ENCODE results near the gene FADS2. TPM values are rescaled to one million over a fixed set of nuclear protein-coding genes. Genes with fewer than 3 reads are reported as not detected.
A peak's percentile ranks its signal among the peaks of the same experiment; 100 is the strongest.

The FADS2 gene
- total RNA-seq, 1 experiment from 2014 or later = 423 TPM

DNA sequence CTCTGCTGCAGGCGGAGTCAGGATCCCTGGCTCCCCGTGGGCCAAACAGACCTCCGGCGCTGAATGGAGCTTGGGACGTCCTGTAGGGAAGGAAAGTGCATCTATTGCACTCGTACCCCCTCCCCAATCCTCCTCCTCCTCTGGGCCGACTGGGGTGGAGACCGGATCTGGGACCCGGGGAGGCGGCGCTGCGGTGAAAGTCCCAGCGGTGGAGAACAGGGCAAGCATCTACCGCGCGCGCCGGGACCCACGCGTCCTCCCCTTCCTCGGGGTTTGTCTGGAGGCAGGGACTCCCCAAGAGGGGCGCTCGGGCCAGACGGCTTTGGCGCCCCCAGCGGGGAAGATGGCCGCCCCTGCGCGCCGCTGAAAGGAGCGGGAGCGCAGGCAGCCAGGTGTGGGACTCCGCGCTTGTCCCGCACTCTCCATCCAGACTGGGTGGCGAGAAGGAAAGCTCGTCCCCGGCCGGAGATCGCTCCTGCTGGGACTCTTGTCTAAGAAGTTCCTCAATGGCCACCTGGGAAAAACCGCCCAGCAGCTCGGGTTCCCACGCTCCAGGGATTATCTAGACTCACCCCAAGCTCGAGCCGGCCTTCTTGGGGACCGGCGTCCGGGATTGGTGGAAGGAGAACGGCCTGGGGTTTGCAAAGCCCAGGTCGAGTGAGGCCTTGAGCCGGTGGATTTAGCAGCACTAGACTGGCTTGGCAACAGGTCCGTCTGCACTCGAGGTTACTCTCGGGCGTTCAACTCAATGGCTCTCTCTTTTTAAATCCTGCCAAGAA lies 718 bp downstream of the FADS2 start (continued):
- TF ChIP-seq, protein P1, sequence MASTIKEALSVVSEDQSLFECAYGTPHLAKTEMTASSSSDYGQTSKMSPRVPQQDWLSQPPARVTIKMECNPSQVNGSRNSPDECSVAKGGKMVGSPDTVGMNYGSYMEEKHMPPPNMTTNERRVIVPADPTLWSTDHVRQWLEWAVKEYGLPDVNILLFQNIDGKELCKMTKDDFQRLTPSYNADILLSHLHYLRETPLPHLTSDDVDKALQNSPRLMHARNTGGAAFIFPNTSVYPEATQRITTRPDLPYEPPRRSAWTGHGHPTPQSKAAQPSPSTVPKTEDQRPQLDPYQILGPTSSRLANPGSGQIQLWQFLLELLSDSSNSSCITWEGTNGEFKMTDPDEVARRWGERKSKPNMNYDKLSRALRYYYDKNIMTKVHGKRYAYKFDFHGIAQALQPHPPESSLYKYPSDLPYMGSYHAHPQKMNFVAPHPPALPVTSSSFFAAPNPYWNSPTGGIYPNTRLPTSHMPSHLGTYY (CRISPR knock-in tag; IDR thresholded peaks at IDR 0.05) = no peak
- TF ChIP-seq ZNF232 (CRISPR knock-in tag; IDR thresholded peaks at IDR 0.05) = no peak
- TF ChIP-seq, protein P2, sequence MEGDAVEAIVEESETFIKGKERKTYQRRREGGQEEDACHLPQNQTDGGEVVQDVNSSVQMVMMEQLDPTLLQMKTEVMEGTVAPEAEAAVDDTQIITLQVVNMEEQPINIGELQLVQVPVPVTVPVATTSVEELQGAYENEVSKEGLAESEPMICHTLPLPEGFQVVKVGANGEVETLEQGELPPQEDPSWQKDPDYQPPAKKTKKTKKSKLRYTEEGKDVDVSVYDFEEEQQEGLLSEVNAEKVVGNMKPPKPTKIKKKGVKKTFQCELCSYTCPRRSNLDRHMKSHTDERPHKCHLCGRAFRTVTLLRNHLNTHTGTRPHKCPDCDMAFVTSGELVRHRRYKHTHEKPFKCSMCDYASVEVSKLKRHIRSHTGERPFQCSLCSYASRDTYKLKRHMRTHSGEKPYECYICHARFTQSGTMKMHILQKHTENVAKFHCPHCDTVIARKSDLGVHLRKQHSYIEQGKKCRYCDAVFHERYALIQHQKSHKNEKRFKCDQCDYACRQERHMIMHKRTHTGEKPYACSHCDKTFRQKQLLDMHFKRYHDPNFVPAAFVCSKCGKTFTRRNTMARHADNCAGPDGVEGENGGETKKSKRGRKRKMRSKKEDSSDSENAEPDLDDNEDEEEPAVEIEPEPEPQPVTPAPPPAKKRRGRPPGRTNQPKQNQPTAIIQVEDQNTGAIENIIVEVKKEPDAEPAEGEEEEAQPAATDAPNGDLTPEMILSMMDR (IDR thresholded peaks at IDR 0.05) = peak; percentile 29; the same call in 1 of the 2 replicates
- TF ChIP-seq, protein P3, sequence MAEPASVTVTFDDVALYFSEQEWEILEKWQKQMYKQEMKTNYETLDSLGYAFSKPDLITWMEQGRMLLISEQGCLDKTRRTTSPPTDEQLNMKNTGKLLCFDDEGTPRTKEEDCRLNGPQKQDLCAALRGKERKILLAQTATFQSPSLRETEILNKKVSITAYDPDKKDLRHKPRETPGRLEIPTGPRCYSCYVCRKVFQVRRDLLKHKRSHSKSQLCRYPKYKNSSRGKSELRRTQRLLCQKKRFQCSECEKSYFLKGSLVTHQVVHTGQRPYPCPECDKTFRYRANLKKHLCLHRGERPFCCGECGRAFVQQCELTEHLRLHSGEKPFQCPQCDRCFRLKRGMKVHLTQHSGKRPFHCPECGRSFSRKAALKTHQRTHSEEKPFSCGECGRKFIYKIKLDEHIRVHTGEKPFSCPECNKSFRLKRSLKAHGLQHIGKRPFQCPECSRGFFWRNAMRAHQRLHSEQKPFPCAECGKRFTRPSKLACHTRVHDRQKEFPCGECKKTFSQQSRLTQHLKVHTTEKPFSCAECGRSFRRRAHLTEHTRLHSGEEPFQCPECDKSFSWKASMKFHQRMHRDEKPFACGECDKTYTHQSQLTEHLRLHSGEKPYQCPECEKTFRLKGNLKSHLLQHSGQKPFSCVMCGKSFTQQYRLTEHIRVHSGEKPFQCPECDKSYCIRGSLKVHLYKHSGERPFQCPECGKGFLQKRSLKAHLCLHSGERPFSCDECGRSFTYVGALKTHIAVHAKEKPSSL (CRISPR knock-in tag; conservative IDR thresholded peaks at IDR 0.05) = no peak
- TF ChIP-seq FOXP1 (CRISPR knock-in tag; IDR thresholded peaks at IDR 0.05; ENCODE audit: borderline replicate concordance) = no peak
- no peak for TF ChIP-seq NFE2L1 (CRISPR knock-in tag; IDR thresholded peaks at IDR 0.05)
- TF ChIP-seq ETV6 (CRISPR knock-in tag; IDR thresholded peaks at IDR 0.05) = 0 out of 2 replicates have a peak, but pooled peaks have one; percentile 34
- TF ChIP-seq, protein P4, sequence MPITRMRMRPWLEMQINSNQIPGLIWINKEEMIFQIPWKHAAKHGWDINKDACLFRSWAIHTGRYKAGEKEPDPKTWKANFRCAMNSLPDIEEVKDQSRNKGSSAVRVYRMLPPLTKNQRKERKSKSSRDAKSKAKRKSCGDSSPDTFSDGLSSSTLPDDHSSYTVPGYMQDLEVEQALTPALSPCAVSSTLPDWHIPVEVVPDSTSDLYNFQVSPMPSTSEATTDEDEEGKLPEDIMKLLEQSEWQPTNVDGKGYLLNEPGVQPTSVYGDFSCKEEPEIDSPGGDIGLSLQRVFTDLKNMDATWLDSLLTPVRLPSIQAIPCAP (CRISPR knock-in tag; IDR thresholded peaks at IDR 0.05) = 0 out of 2 replicates have a peak, but pooled peaks have one; percentile 19
- TF ChIP-seq TCF7 (CRISPR knock-in tag; IDR thresholded peaks at IDR 0.05; ENCODE audit: low read depth) = no peak
- TF ChIP-seq ZNF138 (CRISPR knock-in tag; conservative IDR thresholded peaks at IDR 0.05) = no peak
- TF ChIP-seq, protein P5, sequence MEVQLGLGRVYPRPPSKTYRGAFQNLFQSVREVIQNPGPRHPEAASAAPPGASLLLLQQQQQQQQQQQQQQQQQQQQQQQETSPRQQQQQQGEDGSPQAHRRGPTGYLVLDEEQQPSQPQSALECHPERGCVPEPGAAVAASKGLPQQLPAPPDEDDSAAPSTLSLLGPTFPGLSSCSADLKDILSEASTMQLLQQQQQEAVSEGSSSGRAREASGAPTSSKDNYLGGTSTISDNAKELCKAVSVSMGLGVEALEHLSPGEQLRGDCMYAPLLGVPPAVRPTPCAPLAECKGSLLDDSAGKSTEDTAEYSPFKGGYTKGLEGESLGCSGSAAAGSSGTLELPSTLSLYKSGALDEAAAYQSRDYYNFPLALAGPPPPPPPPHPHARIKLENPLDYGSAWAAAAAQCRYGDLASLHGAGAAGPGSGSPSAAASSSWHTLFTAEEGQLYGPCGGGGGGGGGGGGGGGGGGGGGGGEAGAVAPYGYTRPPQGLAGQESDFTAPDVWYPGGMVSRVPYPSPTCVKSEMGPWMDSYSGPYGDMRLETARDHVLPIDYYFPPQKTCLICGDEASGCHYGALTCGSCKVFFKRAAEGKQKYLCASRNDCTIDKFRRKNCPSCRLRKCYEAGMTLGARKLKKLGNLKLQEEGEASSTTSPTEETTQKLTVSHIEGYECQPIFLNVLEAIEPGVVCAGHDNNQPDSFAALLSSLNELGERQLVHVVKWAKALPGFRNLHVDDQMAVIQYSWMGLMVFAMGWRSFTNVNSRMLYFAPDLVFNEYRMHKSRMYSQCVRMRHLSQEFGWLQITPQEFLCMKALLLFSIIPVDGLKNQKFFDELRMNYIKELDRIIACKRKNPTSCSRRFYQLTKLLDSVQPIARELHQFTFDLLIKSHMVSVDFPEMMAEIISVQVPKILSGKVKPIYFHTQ (CRISPR knock-in tag; IDR thresholded peaks at IDR 0.05) = no peak
- TF ChIP-seq NR2C2 (CRISPR knock-in tag; IDR thresholded peaks at IDR 0.05) = no peak
- 0 out of 2 replicates have a peak, but pooled peaks have one; percentile 52 for TF ChIP-seq ATF1 (CRISPR knock-in tag; IDR thresholded peaks at IDR 0.05)
- TF ChIP-seq PRRX2 (CRISPR knock-in tag; IDR thresholded peaks at IDR 0.05) = no peak
- TF ChIP-seq, protein P6, sequence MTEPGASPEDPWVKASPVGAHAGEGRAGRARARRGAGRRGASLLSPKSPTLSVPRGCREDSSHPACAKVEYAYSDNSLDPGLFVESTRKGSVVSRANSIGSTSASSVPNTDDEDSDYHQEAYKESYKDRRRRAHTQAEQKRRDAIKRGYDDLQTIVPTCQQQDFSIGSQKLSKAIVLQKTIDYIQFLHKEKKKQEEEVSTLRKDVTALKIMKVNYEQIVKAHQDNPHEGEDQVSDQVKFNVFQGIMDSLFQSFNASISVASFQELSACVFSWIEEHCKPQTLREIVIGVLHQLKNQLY (CRISPR knock-in tag; IDR thresholded peaks at IDR 0.05) = no peak
- TF ChIP-seq JUN (CRISPR knock-in tag; IDR thresholded peaks at IDR 0.05) = peak; percentile 40; the same call in 1 of the 2 replicates
- TF ChIP-seq, protein P7, sequence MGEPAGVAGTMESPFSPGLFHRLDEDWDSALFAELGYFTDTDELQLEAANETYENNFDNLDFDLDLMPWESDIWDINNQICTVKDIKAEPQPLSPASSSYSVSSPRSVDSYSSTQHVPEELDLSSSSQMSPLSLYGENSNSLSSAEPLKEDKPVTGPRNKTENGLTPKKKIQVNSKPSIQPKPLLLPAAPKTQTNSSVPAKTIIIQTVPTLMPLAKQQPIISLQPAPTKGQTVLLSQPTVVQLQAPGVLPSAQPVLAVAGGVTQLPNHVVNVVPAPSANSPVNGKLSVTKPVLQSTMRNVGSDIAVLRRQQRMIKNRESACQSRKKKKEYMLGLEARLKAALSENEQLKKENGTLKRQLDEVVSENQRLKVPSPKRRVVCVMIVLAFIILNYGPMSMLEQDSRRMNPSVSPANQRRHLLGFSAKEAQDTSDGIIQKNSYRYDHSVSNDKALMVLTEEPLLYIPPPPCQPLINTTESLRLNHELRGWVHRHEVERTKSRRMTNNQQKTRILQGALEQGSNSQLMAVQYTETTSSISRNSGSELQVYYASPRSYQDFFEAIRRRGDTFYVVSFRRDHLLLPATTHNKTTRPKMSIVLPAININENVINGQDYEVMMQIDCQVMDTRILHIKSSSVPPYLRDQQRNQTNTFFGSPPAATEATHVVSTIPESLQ (CRISPR knock-in tag; IDR thresholded peaks at IDR 0.05) = no peak
- TF ChIP-seq, protein P8, sequence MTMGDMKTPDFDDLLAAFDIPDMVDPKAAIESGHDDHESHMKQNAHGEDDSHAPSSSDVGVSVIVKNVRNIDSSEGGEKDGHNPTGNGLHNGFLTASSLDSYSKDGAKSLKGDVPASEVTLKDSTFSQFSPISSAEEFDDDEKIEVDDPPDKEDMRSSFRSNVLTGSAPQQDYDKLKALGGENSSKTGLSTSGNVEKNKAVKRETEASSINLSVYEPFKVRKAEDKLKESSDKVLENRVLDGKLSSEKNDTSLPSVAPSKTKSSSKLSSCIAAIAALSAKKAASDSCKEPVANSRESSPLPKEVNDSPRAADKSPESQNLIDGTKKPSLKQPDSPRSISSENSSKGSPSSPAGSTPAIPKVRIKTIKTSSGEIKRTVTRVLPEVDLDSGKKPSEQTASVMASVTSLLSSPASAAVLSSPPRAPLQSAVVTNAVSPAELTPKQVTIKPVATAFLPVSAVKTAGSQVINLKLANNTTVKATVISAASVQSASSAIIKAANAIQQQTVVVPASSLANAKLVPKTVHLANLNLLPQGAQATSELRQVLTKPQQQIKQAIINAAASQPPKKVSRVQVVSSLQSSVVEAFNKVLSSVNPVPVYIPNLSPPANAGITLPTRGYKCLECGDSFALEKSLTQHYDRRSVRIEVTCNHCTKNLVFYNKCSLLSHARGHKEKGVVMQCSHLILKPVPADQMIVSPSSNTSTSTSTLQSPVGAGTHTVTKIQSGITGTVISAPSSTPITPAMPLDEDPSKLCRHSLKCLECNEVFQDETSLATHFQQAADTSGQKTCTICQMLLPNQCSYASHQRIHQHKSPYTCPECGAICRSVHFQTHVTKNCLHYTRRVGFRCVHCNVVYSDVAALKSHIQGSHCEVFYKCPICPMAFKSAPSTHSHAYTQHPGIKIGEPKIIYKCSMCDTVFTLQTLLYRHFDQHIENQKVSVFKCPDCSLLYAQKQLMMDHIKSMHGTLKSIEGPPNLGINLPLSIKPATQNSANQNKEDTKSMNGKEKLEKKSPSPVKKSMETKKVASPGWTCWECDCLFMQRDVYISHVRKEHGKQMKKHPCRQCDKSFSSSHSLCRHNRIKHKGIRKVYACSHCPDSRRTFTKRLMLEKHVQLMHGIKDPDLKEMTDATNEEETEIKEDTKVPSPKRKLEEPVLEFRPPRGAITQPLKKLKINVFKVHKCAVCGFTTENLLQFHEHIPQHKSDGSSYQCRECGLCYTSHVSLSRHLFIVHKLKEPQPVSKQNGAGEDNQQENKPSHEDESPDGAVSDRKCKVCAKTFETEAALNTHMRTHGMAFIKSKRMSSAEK (CRISPR knock-in tag; IDR thresholded peaks at IDR 0.05; ENCODE audit: borderline replicate concordance) = no peak
- TF ChIP-seq, protein P9, sequence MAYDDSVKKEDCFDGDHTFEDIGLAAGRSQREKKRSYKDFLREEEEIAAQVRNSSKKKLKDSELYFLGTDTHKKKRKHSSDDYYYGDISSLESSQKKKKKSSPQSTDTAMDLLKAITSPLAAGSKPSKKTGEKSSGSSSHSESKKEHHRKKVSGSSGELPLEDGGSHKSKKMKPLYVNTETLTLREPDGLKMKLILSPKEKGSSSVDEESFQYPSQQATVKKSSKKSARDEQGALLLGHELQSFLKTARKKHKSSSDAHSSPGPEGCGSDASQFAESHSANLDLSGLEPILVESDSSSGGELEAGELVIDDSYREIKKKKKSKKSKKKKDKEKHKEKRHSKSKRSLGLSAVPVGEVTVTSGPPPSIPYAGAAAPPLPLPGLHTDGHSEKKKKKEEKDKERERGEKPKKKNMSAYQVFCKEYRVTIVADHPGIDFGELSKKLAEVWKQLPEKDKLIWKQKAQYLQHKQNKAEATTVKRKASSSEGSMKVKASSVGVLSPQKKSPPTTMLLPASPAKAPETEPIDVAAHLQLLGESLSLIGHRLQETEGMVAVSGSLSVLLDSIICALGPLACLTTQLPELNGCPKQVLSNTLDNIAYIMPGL (CRISPR knock-in tag; IDR thresholded peaks at IDR 0.05) = peak; percentile 65; the same call in 1 of the 2 replicates
- no peak for TF ChIP-seq ELF4 (CRISPR knock-in tag; IDR thresholded peaks at IDR 0.05; ENCODE audit: low read depth)

Data from WTC11 (cell line).